GM12801 (cell line): ENCODE results near the gene DLG4.

ENCODE experiments used
- TF ChIP-seq, protein P1 (sequence below): IDR thresholded peaks from one replicate; pipeline ENCODE4 v1.5.1; 2011; ENCODE audit warnings: control low read depth; ENCODE audit not compliant: insufficient read length; ENCODE audit errors: extremely low read depth

DLG4 gene

DNA sequence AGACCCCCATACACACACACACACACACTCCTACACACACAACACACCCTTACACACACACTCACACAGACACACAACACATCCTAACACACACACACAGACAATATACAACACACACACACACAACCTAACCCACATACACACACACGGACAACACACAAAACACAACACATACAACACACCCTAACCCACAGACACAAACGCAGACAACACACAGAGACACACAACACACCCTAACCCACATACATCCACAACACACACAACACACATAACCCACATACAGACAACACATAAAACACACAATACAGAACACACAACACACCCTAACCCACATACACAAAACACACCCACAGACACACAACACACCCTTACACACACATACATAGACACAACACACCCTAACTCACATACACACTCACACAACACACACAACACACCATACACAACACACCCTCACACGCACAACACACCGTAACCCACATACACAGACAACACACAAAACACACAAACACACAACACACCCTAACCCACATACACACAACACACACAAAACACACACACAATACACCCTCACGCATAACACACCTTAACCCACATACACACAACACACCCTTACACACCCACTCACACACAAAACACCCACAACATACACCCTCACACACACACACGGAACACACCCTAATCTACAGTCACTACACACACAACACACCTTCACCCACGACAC is 44.9 kb downstream of the DLG4 start:
- TF ChIP-seq, protein P1, sequence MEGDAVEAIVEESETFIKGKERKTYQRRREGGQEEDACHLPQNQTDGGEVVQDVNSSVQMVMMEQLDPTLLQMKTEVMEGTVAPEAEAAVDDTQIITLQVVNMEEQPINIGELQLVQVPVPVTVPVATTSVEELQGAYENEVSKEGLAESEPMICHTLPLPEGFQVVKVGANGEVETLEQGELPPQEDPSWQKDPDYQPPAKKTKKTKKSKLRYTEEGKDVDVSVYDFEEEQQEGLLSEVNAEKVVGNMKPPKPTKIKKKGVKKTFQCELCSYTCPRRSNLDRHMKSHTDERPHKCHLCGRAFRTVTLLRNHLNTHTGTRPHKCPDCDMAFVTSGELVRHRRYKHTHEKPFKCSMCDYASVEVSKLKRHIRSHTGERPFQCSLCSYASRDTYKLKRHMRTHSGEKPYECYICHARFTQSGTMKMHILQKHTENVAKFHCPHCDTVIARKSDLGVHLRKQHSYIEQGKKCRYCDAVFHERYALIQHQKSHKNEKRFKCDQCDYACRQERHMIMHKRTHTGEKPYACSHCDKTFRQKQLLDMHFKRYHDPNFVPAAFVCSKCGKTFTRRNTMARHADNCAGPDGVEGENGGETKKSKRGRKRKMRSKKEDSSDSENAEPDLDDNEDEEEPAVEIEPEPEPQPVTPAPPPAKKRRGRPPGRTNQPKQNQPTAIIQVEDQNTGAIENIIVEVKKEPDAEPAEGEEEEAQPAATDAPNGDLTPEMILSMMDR = no peak

DNA sequence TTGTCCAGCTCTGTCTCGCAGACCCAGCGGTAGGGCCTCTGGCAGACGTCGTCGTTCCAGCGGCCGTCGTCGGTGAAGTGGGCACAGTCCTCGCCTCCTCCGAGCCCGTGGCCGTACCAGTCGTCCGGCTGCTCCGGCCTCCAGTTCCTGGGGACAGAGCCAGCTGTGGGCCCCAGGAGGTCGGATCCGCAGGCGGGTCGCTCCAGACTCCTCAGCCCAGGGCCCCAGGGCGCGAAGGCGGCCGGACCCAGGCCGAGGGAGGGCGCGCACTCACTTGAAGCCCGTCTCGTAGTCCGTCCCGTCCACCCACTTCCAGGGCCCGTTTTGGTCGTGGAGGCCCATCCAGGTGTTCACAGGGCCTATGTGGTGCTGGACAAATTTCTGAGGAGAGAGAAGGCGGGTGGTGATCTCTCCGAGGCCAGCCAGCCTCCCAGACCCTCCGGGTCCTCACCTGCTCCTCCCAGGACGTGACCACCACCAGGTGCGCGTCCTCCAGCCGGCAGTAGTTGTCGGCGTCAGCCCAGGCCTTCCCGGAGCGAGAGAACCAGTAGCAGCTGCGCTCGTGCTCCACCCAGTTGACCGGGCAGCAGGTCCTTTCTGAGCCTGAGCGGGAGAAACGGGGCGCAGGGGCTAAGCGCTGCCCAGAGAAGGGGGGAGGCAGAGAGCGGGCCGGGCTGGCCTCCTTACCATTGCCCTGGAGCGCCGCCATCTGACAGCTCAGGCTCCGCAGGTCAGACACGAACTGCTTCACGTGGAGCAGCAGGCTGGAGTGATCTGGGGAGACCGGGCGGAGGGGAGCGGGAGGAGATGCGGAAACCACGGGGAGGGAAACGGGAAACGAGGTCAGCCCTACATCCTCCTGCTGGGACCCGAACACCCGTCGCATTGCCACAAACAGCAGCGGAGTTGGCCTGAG is 45.7 kb downstream of the DLG4 start:
- TF ChIP-seq, protein P1 = no peak

DNA sequence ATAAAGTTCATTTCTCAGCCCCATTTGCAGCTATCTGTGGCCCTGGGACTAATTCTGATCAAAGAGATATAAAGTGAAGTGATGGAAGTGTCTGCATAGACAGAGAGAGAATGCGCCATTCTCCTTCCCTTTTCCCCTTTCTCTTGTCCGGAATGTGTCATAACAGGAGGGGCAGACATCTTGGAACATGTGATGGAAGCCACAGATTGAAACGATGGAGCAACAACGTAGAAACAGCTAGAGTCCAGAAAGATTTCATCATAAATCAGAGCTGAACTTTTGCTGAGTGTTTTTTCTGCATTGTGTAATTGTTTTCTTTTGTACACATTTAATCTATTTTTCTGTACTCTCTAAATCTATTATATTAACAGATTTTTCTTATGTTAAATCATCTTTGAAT is 51.8 kb downstream of the DLG4 start:
- TF ChIP-seq, protein P1 = no peak

DNA sequence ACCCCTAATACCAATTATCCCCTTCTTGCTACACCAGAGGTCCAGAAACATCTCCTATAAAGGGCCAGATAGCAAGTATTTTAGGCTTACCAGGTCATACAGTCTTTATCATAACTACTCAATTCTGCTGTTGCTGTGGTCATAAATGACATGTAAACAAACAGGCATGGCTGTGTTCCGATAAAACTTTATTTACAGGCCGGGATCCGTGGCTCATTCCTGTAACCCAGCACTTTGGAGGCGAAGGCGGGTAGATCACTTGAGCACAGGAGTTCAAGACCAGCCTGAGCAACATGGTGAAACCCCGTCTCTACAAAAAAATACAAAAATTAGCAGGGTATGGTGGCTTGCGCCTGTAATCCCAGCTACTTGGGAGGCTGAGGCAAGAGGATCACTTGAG is 52.8 kb downstream of the DLG4 start:
- TF ChIP-seq, protein P1 = no peak

DNA sequence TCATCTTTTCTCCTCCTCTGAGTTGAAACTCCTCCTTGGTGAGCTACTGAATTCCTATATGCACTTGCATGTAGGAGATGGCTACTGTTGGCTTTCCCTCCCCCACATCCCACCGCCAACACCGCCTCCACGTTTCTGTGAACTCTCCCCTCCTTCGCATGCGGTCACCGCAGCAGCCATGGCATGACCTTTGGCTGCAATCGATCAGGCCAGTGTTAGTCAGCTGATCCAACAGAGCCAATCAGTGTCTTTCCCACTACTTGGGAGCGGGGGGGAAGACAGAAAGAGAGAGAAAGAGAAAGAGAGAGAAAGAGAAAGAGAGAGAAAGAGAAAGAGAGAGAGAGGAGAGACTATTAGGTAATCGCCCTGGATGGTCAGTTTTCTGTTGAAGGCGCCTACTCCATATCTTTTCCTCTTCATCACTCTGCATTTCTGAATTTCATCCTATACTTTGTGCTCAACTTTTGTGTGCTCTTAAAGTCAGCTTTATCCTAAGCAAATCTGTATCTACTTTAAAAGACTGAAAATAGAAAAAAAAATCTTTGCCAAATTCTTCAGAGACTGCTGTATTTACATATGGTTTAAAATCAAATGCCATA is 63.2 kb downstream of the DLG4 start:
- TF ChIP-seq, protein P1 = no peak

DNA sequence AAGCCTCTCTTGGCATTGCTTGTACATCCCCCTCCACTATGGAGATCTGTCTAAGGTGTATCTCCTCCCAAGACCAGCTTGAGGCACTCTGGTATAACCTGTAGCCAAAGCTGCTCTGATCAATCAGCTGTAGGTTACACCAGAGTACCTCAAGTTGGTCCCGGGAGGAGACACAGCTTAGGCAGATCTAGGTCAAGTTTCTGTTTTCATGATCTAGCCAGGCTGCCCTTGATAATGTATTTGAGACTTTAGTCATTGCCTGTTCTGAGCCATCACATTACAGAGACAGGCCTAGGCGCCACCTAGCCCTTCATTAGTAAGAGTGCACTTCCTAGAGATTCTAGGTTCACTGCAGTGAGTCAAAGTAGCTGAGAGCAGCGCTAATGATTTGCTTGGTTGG is 71.9 kb downstream of the DLG4 start:
- TF ChIP-seq, protein P1 = no peak

DNA sequence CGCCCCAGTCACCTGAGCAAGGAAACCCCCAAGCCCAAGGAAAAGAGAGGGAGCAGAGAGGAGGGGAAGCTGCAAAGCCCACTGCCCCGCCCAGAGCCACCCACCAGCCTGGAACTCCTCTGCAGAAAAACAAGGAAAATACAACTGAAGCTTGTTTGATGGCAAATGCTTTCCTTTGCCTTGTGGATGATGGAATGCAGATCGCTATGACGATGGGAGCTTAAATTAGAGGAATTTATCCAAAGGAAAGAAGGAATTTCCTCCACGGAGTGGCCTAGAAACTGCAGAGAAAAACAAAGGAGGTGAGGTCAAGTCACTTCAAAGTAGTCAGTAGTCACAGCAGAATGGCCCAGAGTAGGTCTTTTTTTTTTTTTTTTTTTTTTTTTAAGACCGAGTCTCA is 73.5 kb downstream of the DLG4 start:
- TF ChIP-seq, protein P1 = no peak
